IMR-90 (cell line): ENCODE results near the gene MGAT4D. TPM values are rescaled to one million over a fixed set of nuclear protein-coding genes. Genes with fewer than 3 reads are reported as not detected.
A peak's percentile ranks its signal among the peaks of the same experiment; 100 is the strongest.

Experiments
- ATAC-seq: fragments of 200-7000 bp; cut with Tn5 transposase; 2 replicates; pipeline ENCODE4 v1.9.1; 2020; ENCODE audit warnings: low read depth, mild to moderate bottlenecking, moderate library complexity
- BruUV-seq: library from RNA; stranded (reverse); fragments of 400-500 nt; replicated peaks from 2 replicates; lab custom pipeline; 2021; lab: Mats Ljungman, UMichigan
- CTCF ChIA-PET: fragments of 300-600 bp; formaldehyde crosslinking; extraction: SDS; loops from one replicate; lab custom pipeline; 2021; ENCODE audit warnings: antibody characterized with exemption; lab: Yijun Ruan, JAX
- POLR2A ChIA-PET: fragments of 300-600 bp; sonication (Branson Sonifier 250); formaldehyde crosslinking; loops from one replicate; lab custom pipeline; 2022; ENCODE audit warnings: antibody characterized with exemption; ENCODE audit not compliant: unreplicated experiment; lab: Charles Lee
- DNase-seq: peaks from one replicate; pipeline ENCODE4 v3.0.0; 2013
- H2AFZ ChIP-seq: replicated peaks from 2 replicates; pipeline ENCODE3; 2013; ENCODE audit warnings: low read length, mild to moderate bottlenecking; ENCODE audit not compliant: poor library complexity
- H2AK5ac ChIP-seq: 2 replicates; pipeline ENCODE4 v1.6.1; 2013; ENCODE audit warnings: low read depth, low read length, inconsistent platforms
- H2AK9ac ChIP-seq: replicated peaks from 2 replicates; pipeline ENCODE3; 2013; ENCODE audit warnings: mild to moderate bottlenecking, low read depth, low read length, moderate library complexity; ENCODE audit not compliant: poor library complexity
- H2BK120ac ChIP-seq: 2 replicates; pipeline ENCODE4 v1.6.1; 2013; ENCODE audit warnings: low read depth, low read length, inconsistent platforms
- H2BK15ac ChIP-seq: 3 replicates; pipeline ENCODE4 v1.6.1; 2013; ENCODE audit warnings: low read depth, low read length, inconsistent platforms
- H2BK20ac ChIP-seq: 2 replicates; pipeline ENCODE4 v1.6.1; 2013; ENCODE audit warnings: low read depth, mild to moderate bottlenecking, inconsistent platforms, low read length, moderate library complexity
- H2BK5ac ChIP-seq: 2 replicates; pipeline ENCODE4 v1.6.1; 2013; ENCODE audit warnings: mild to moderate bottlenecking, low read depth, low read length, inconsistent platforms; ENCODE audit not compliant: poor library complexity, severe bottlenecking
- H3K14ac ChIP-seq: replicated peaks from 2 replicates; pipeline ENCODE4 v1.6.1; 2013; ENCODE audit warnings: low read depth, low read length, inconsistent platforms
- H3K18ac ChIP-seq: 2 replicates; pipeline ENCODE4 v1.6.1; 2013; ENCODE audit warnings: low read depth, low read length, control low read depth
- H3K23ac ChIP-seq: 2 replicates; pipeline ENCODE4 v1.6.1; 2013; ENCODE audit warnings: low read depth, low read length, inconsistent platforms
- H3K27ac ChIP-seq: 2 replicates; pipeline ENCODE4 v1.5.1; 2013; ENCODE audit warnings: mild to moderate bottlenecking, control low read depth, low read length; ENCODE audit not compliant: insufficient read depth
- H3K27me3 ChIP-seq: 2 replicates; pipeline ENCODE4 v1.6.1; 2013; ENCODE audit warnings: low read length; ENCODE audit not compliant: control insufficient read depth, insufficient read depth
- H3K36me3 ChIP-seq: 2 replicates; pipeline ENCODE4 v1.6.1; 2013; ENCODE audit warnings: low read length, mixed read lengths; ENCODE audit not compliant: control insufficient read depth, insufficient read depth
- H3K4ac ChIP-seq: 2 replicates; pipeline ENCODE4 v1.6.1; 2013; ENCODE audit warnings: low read depth, low read length, inconsistent platforms
- H3K4me1 ChIP-seq: 2 replicates; pipeline ENCODE4 v1.6.1; 2013; ENCODE audit warnings: low read length, mixed read lengths; ENCODE audit not compliant: control insufficient read depth, insufficient read depth
- H3K4me2 ChIP-seq: 2 replicates; pipeline ENCODE4 v1.6.1; 2013; ENCODE audit warnings: low read depth, mild to moderate bottlenecking, control low read depth, low read length, moderate library complexity
- H3K4me3 ChIP-seq: 2 replicates; pipeline ENCODE4 v1.5.1; 2013; ENCODE audit warnings: low read depth, mild to moderate bottlenecking, control low read depth, low read length, moderate library complexity; ENCODE audit not compliant: insufficient read depth
- H3K56ac ChIP-seq: 2 replicates; pipeline ENCODE4 v1.6.1; 2013; ENCODE audit warnings: low read length, inconsistent platforms; ENCODE audit not compliant: insufficient read depth; ENCODE audit errors: extremely low read depth
- H3K79me1 ChIP-seq, 2 experiments: 2 replicates each; pipeline ENCODE4 v1.6.1; 2013; ENCODE audit warnings: low read length in 2 of 2, inconsistent platforms in 1 of 2, low read depth in 1 of 2
- H3K9ac ChIP-seq: 2 replicates; pipeline ENCODE4 v1.6.1; 2013; ENCODE audit warnings: low read depth, low read length, control low read depth
- H3K9me1 ChIP-seq: 2 replicates; pipeline ENCODE4 v1.6.1; 2013; ENCODE audit warnings: low read length, inconsistent platforms; ENCODE audit not compliant: insufficient read depth
- H3K9me3 ChIP-seq: 2 replicates; pipeline ENCODE4 v1.6.1; 2013; ENCODE audit warnings: low read length; ENCODE audit not compliant: control insufficient read depth, insufficient read depth
- H4K20me1 ChIP-seq: 2 replicates; pipeline ENCODE4 v1.6.1; 2013; ENCODE audit warnings: low read length, inconsistent platforms; ENCODE audit not compliant: insufficient read depth
- H4K5ac ChIP-seq: 2 replicates; pipeline ENCODE4 v1.6.1; 2013; ENCODE audit warnings: mild to moderate bottlenecking, low read depth, low read length, control low read depth
- H4K8ac ChIP-seq, 2 experiments: 2 replicates each; pipeline ENCODE4 v1.6.1; 2013; ENCODE audit warnings: low read depth in 2 of 2, low read length in 2 of 2, control low read depth in 1 of 2, inconsistent platforms in 1 of 2
- H4K91ac ChIP-seq: 2 replicates; pipeline ENCODE4 v1.6.1; 2013; ENCODE audit warnings: low read depth, low read length, inconsistent platforms; ENCODE audit not compliant: insufficient read depth
- BHLHE40 ChIP-seq: fragments of 150-350 bp; IDR thresholded peaks from 2 replicates; pipeline ENCODE4 v1.6.1; 2016; ENCODE audit warnings: mild to moderate bottlenecking, low read depth, low read length
- CEBPB ChIP-seq: IDR thresholded peaks from 2 replicates; pipeline ENCODE4 v1.6.1; 2012; ENCODE audit warnings: low read depth, low read length, improper control_type of control experiment
- CHD1 ChIP-seq: IDR thresholded peaks from 2 replicates; pipeline ENCODE4 v1.6.1; 2012; ENCODE audit warnings: low read depth, low read length, improper control_type of control experiment
- ELK1 ChIP-seq: fragments of 150-350 bp; IDR thresholded peaks from 2 replicates; pipeline ENCODE4 v1.6.1; 2016; ENCODE audit warnings: low read depth, mild to moderate bottlenecking, low read length, moderate library complexity, borderline replicate concordance
- MAFK ChIP-seq: IDR thresholded peaks from 2 replicates; pipeline ENCODE4 v1.6.1; 2012; ENCODE audit warnings: low read depth, low read length, improper control_type of control experiment
- MAZ ChIP-seq: IDR thresholded peaks from 2 replicates; pipeline ENCODE4 v1.6.1; 2012; ENCODE audit warnings: low read depth, mild to moderate bottlenecking, low read length, improper control_type of control experiment, moderate library complexity, borderline replicate concordance
- NFE2L2 ChIP-seq: fragments of 150-350 bp; IDR thresholded peaks from 2 replicates; pipeline ENCODE4 v1.6.1; 2016; ENCODE audit warnings: low read depth, mild to moderate bottlenecking, low read length
- POLR2A ChIP-seq: IDR thresholded peaks from 2 replicates; pipeline ENCODE4 v1.6.1; 2012; ENCODE audit warnings: mild to moderate bottlenecking, low read depth, low read length
- USF2 ChIP-seq: fragments of 150-350 bp; IDR thresholded peaks from 2 replicates; pipeline ENCODE4 v1.6.1; 2017; ENCODE audit warnings: mild to moderate bottlenecking, antibody characterized with exemption, low read length, low read depth
- WGBS, 2 experiments: methylation state at CpG; one replicate each; pipeline versions ENCODE4 v1.1.5 to v1.1.7; 2013; ENCODE audit warnings: missing lambda C conversion rate in 2 of 2; ENCODE audit not compliant: insufficient read length in 1 of 2; ENCODE audit errors: extremely low coverage in 2 of 2; 5-methylcytosine and 5-hydroxymethylcytosine counted together
- dilution Hi-C: fragments of 300-500 bp; cut with HindIII; formaldehyde crosslinking; loops from one replicate; pipeline ENCODE4 v1.14.3; 2018; ENCODE audit warnings: low sequenced_read_pairs; ENCODE audit not compliant: unreplicated experiment
- in situ Hi-C: fragments of 300-500 bp; cut with MboI; formaldehyde crosslinking; loops from 3 replicates; pipeline ENCODE4 v1.14.3; 2019; ENCODE audit warnings: low sequenced_read_pairs, inconsistent platforms, mixed read lengths
- intact Hi-C: fragments of 100-400 bp; cut with micrococcal nuclease; formaldehyde crosslinking; loops from 2 replicates; pipeline ENCODE4 v1.10.0; 2022
- polyA plus RNA-seq, 3 experiments: library from polyadenylated mRNA; depleted of rRNA; stranded (reverse); fragments of >200 nt; gene quantifications; 2 replicates each; pipeline ENCODE4 v1.2.3, GENCODE V29; 2012; ENCODE audit warnings: low replicate concordance in 1 of 3
- total RNA-seq: library from RNA; depleted of rRNA; stranded (reverse); fragments of >200 nt; gene quantifications from 2 replicates; pipeline ENCODE4 v1.2.3, GENCODE V29; 2012

MGAT4D gene
- total and polyA plus RNA-seq, 2 of the 4 experiments (the other 2 are of a cell fraction), result not detected

GRCh38 chr4:140523370-140523856 lies 25.3 kb upstream of the MGAT4D start:
- no peaks in the 10 kb centered on the region for H3K36me3 ChIP-seq
- BruUV-seq, result no TSS peak
- no peak overlapping the region for H3K27ac ChIP-seq
- H3K18ac ChIP-seq, result no peak overlapping the region
- peak overlapping the region; percentile 43; the same call in 1 of the 2 replicates for H3K4me3 ChIP-seq
- H4K5ac ChIP-seq, result no peak overlapping the region
- H2AFZ ChIP-seq, result peak overlapping the region; percentile 97
- no peak overlapping the region for H2BK5ac ChIP-seq
- WGBS, 2 experiments, result no CpG with 5 or more reads among the region's 8 CpGs
- no peak overlapping the region for H2BK120ac ChIP-seq
- H3K56ac ChIP-seq, result 0 out of 2 replicates have a peak overlapping the region, but pooled peaks have one; percentile 20
- DNase-seq (no peak), ATAC-seq (no peak)
- no peaks in the 10 kb centered on the region for H3K9me3 ChIP-seq
- dilution Hi-C loops (no loop called here), in situ Hi-C loops (no loop called here), intact Hi-C loops (loop anchor here (5.0 kb wide), 2 partner anchors 151 to 234 kb away; partner anchors contain the start of genes SCOC and TBC1D9)
- H3K4ac ChIP-seq, result no peak overlapping the region
- peak overlapping the region; percentile 72 for H3K4me2 ChIP-seq
- peak overlapping the region; percentile 64 to 76 for H4K8ac ChIP-seq
- TF ChIP-seq CHD1, result no peak
- TF ChIP-seq MAZ, result no peak
- no peak for TF ChIP-seq MAFK
- TF ChIP-seq CEBPB, result no peak
- TF ChIP-seq ELK1, result no peak
- TF ChIP-seq POLR2A, result no peak
- no peak for TF ChIP-seq BHLHE40
- TF ChIP-seq NFE2L2, result no peak
- TF ChIP-seq USF2, result no peak
- H3K9me1 ChIP-seq, result no peaks in the 10 kb centered on the region
- no peak overlapping the region for H2BK20ac ChIP-seq
- H3K4me1 ChIP-seq, result no peaks in the 10 kb centered on the region
- ChIA-PET POLR2A (no interaction called here), CTCF (interaction anchor here (0.8 to 1.5 kb wide), 3 partner anchors 19 to 610 kb away, joined by 3 to 6 read pairs (median 3); partner anchors contain the start of gene RNF150)
- no peak overlapping the region for H3K23ac ChIP-seq
- peaks cover 4 to 14% of the 10 kb centered on the region in 2 experiments; a peak in 3 of 4 replicates for H3K79me1 ChIP-seq
- H3K27me3 ChIP-seq, result no peaks in the 10 kb centered on the region
- H2AK9ac ChIP-seq, result no peak overlapping the region
- H2AK5ac ChIP-seq, result no peak overlapping the region
- H4K20me1 ChIP-seq, result no peaks in the 10 kb centered on the region
- no peak overlapping the region for H2BK15ac ChIP-seq
- H3K14ac ChIP-seq, result no peak overlapping the region
- no peak overlapping the region; the same call in 1 of the 2 replicates for H3K9ac ChIP-seq
- no peak overlapping the region for H4K91ac ChIP-seq
